OCI-LY7 (cell line): ENCODE data around the gene PAOX.

Source experiments
- CTCF ChIP-seq: fragments of 200-600 bp; sonication (generic); conservative IDR thresholded peaks from 2 replicates; pipeline ENCODE4 v1.5.1; 2014; ENCODE audit warnings: mild to moderate bottlenecking, antibody characterized with exemption, low read length, moderate library complexity, mixed read lengths
- EZH2phosphoT487 ChIP-seq: fragments of 200-600 bp; sonication (generic); IDR thresholded peaks from 2 replicates; pipeline ENCODE4 v1.6.1; 2018; ENCODE audit warnings: low read depth, borderline replicate concordance, mild to moderate bottlenecking, mixed run types, antibody characterized with exemption, low read length, moderate library complexity, mixed read lengths

- no peak for TF ChIP-seq CTCF
- TF ChIP-seq EZH2phosphoT487 = no peak
Measured at GRCh38 chr10:133397938-133398337, 18.9 kb downstream of the PAOX start.
